ENCODE results near the gene CNTNAP5. TPM values are rescaled to one million over a fixed set of nuclear protein-coding genes. Genes with fewer than 3 reads are reported as not detected.

Gene CNTNAP5
- total and polyA plus RNA-seq, 2 donors from 2014 or later, result 0.50 TPM; not detected in 1

GRCh38 chr2:124289615-124290014 is 264.5 kb downstream of the CNTNAP5 start:
- H3K27ac ChIP-seq (ENCODE audit: low read depth in 2 of 2, low read length in 2 of 2), result no peak overlapping the region
- H3K9me3 ChIP-seq (ENCODE audit: control insufficient read depth in 2 of 3, insufficient read depth in 1 of 3, low read length in 3 of 3), result no peaks in the 10 kb centered on the region
- FAIRE-seq (no peak), DNase-seq (no peak)
- intact Hi-C loops (cut with DNase I), result no loop called here
- H3K27me3 ChIP-seq (ENCODE audit: control insufficient read depth, insufficient read depth, low read length), result no peaks in the 10 kb centered on the region
- H3K9ac ChIP-seq (ENCODE audit: low read length in 3 of 3), result no peak overlapping the region
- no peaks in the 10 kb centered on the region for H3K36me3 ChIP-seq (ENCODE audit: control insufficient read depth in 2 of 3, insufficient read depth in 3 of 3, low read length in 3 of 3)
- no peaks in the 10 kb centered on the region for H3K4me1 ChIP-seq (ENCODE audit: control insufficient read depth in 2 of 3, insufficient read depth in 2 of 3, low read depth in 1 of 3, low read length in 3 of 3)
- no peak for TF ChIP-seq CTCF (IDR thresholded peaks at IDR 0.05; ENCODE audit: borderline replicate concordance, extremely low read depth, insufficient read depth)
- H3K4me3 ChIP-seq (ENCODE audit: low read length in 3 of 3), result no peak overlapping the region

- Histone ChIP-seq H3K27ac (ENCODE audit: low read depth in 2 of 2, low read length in 2 of 2) (no peak overlapping the region), H3K4me3 (ENCODE audit: low read length in 3 of 3) (no peak overlapping the region), H3K4me1 (ENCODE audit: control insufficient read depth in 2 of 3, insufficient read depth in 2 of 3, low read depth in 1 of 3, low read length in 3 of 3) (no peaks in the 10 kb centered on the region), H3K9me3 (ENCODE audit: control insufficient read depth in 2 of 3, insufficient read depth in 1 of 3, low read length in 3 of 3) (peaks cover 0 to 1% (median 0%) of the 10 kb centered on the region in 3 donors), H3K27me3 (ENCODE audit: control insufficient read depth, insufficient read depth, low read length) (no peaks in the 10 kb centered on the region), H3K36me3 (ENCODE audit: control insufficient read depth in 2 of 3, insufficient read depth in 3 of 3, low read length in 3 of 3) (no peaks in the 10 kb centered on the region), H3K9ac (ENCODE audit: low read length in 3 of 3) (no peak overlapping the region)
- no peak for TF ChIP-seq CTCF (IDR thresholded peaks at IDR 0.05; ENCODE audit: borderline replicate concordance, extremely low read depth, insufficient read depth)
- intact Hi-C loops (cut with DNase I), result no loop called here
- no peak for FAIRE-seq
- DNase-seq, result no peak
These were observed 271.4 kb downstream of the CNTNAP5 start for GRCh38 chr2:124296470-124296869.

GRCh38 chr2:124301915-124302314 is 276.8 kb downstream of the CNTNAP5 start:
- no peak for FAIRE-seq

More at GRCh38 chr2:124301915-124302314, 276.8 kb downstream of the CNTNAP5 start:
- Histone ChIP-seq H3K9me3 (ENCODE audit: control insufficient read depth in 2 of 3, insufficient read depth in 1 of 3, low read length in 3 of 3) (no peaks in the 10 kb centered on the region), H3K4me1 (ENCODE audit: control insufficient read depth in 2 of 3, insufficient read depth in 2 of 3, low read depth in 1 of 3, low read length in 3 of 3) (no peaks in the 10 kb centered on the region), H3K27ac (ENCODE audit: low read depth in 2 of 2, low read length in 2 of 2) (no peak overlapping the region), H3K9ac (ENCODE audit: low read length in 3 of 3) (no peak overlapping the region), H3K36me3 (ENCODE audit: control insufficient read depth in 2 of 3, insufficient read depth in 3 of 3, low read length in 3 of 3) (no peaks in the 10 kb centered on the region), H3K4me3 (ENCODE audit: low read length in 3 of 3) (no peak overlapping the region), H3K27me3 (ENCODE audit: control insufficient read depth, insufficient read depth, low read length) (no peaks in the 10 kb centered on the region)
- TF ChIP-seq CTCF (IDR thresholded peaks at IDR 0.05; ENCODE audit: borderline replicate concordance, extremely low read depth, insufficient read depth), result no peak
- intact Hi-C loops (cut with DNase I), result no loop called here
- DNase-seq, result no peak
